HG03196 (cell line): ENCODE data around the gene GRK5.

ENCODE experiments used
- ATAC-seq: cut with Tn5 transposase; IDR thresholded peaks from one replicate; pipeline ENCODE4 v1.9.1; 2021; ENCODE audit not compliant: unreplicated experiment

Gene GRK5

DNA sequence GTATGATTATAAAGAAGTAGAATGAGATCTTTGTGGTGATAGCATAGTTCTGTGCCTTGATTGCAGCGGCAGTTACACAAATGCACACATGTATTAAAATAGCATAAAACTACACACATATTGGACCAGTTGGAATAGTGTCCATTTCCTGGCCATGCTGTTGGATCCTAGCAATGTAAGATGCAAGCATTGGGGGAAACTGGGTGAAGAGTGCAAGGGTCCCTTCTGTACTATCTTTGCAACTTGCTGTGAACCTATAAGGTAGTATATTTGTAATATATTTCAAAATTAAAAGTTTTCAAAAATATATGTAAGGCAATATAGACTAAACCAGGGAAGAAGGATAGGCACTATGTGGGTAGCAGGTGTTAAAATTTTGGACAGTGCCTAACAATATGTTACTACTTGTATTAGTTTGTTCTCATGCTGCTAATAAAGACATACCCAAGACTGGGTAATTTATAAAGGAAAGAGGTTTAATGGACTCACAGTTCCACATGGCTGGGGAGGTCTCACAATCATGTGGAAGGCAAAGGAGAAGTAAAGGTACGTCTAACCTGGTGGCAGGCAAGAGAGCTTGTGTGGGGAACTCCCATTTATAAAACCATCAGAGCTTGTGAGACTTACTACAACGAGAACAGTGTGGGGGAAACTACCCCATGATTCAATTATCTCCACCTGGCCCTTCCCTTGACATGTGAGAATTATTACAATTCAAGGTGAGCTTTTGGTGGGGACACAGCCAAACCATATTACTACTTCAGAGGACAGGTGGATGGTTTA, 263.7 kb downstream of the GRK5 start:
- no peak for ATAC-seq

DNA sequence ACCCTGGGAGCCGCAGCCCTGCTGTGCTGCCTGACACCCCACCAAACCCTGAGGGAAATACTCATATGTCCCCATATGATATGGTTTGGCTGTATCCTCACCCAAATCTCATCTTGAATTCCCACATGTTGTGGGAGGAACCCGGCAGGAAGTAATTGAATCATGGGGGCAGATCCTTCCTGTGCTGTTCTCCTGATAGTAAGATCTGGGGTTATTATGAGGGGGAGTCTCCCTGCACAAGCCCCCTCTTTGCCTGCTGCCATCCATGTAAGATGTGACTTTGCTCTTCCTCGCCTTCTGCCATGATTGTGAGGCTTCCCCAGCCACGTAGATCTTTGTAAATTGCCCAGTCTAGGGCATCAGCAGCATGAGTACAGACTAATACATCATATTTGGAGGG, 266.4 kb downstream of the GRK5 start:
- no peak for ATAC-seq

DNA sequence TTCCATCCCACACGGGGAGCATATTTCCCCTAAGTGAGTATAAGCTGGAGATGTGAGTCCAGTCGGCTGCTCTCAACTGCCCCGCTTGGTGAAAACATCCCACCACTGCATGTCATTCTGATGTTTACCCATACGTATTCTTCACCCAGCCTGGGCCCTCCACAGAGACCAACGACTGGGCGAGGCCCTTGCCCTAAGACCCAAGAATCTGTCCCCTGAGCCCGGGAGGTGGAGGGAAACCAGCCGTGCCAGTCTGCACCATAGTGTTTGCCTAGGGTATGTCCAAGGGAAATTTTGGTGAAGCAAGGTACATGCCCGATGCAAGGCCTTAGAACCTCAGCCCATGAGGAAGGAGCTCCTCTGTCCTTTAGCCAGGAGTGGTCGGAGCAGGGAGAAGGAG, 267.2 kb downstream of the GRK5 start:
- ATAC-seq, result no peak

DNA sequence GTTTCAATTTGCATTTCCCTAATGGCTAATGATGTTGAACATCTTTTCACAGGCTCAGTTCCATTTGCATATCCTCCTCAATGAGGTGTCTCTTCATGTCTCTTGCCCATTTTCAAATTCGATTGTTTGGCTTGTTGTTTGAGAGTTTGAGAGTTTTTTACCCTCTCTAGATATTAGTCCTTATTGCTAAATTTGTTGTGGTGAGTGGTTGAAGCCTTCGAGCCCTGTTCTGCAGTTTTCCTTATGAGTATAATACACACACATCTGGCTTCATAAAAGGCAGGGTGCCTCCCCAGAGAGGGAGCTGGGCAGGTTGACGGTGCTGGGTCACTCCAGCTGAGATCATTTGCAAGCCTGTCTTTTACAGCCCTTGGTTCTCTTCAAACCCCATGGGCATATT, 270.1 kb downstream of the GRK5 start:
- peak; percentile 52 for ATAC-seq

DNA sequence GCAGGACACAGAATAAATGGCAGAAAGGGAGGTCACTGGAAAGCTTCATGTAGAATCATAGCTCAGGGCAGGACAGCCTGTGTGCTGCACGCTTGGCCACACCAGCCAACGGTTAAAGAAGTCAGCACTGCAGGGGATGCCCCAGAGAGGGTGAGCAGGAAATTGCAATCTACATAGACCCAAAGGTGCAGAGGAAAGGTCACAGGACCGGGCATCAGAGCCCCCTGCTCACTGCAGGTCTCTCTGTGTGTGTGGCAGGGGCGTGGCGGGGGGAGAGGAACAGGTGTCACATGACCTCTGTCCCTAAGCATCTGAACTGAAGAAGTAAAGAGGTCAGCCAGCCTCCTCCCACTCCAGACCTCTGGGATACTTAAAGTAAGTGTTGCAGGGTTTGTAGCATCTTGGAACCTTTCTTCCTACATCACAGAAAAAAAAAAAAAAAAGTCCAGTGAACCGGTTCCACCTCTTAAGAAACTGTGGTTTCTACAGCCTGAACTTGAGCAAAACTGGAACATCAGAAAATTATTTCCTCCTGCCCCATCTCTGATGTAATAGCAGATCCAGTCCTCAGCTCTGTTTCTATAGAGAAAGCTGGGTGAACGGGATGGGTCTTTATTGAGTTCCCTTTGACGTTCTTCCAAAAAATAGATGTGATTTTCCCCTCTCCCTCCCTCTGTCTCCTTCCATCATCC, 270.9 kb downstream of the GRK5 start:
- peak; percentile 83 for ATAC-seq

DNA sequence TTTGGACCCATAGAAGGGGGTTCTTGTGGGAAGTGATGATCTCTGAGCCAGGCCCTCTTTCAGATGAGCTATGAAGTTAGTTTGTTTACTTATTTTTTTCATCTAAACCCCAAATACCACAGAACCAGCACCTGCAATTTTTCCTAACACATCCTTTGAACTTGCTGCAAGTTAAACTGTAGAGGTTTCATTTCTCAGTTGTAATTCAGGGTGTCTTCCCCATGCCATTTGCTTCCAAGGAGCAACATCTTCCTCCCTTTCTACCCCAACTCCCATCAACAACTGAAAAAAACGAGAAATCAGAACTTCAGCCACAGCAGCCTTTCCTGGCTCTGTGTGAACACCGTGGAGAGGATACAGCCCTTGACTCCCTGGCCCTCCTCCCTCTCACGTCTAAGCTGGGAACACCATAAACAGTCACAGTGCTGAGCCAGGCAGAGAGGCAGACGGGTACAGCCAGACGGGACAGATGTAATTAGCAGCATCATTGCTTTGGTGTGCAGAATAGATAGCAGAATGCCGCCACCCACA, 271.5 kb downstream of the GRK5 start:
- ATAC-seq, result no peak

DNA sequence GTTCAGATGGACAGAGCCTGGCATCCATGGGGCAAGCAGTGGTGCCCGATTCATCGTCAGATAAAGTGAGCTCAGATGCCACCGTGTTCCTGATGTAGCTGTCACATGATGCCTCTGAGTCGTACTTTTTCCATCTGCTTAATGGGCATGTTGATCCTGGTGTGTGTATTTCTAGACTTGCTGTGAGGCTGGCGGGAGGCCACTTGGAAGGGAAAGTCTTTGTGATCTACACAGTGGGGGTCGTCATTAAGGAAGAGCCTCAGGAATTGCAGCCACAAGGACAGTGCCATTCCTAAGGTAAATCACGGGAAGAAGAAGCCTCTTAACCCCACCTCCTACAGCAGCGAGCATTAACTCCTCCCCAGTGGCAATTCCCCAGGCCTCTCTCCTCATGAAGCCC, 272.2 kb downstream of the GRK5 start:
- ATAC-seq, result no peak

DNA sequence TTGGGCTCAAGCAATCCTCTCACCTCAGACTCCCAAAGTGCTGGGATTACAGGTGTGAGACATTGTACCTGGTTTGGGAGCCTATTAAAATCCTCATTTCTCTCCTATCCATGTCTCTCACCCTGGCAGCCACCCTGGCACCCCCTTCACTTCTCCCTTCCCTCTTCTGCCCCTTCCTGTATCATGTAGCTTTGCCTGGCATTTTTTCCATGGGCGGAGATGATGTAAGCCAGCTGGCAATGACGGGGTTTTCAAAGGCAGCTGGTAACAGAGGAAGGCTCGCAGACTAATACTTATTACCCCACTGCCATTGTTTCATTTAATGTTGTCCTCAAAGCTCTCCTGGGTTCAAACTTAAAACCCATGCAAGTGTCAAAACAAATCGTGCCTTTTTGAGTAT, 273.3 kb downstream of the GRK5 start:
- no peak for ATAC-seq

DNA sequence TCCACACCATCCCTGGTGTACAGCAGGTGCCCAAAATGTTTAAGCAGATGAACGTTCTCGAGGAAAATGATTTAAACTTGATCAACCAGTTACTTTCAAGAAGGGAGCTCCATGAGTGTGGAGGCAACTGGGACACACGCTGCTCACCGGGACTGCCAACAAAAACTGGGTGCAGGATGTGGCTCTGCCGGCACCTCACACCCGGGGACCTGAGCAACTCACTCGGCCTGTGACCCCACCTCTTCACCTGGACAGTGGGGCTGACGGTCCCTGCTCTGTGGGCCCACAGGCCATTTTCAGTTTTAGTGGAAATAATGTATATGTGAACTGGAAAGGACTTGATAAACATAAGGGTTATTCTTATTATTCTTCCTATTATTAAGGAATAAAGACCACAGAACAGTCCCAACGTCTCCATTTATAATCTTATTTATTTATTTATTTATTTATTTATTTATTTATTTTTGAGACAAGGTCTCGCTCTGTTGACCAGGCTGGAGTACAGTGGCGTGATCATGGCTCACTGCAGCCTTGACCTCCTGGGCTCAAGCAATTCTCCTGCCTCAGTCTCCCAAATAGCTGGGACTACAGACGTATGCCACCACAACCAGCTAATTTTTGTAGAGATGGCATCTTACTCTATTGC, 274.5 kb downstream of the GRK5 start:
- ATAC-seq, result no peak

DNA sequence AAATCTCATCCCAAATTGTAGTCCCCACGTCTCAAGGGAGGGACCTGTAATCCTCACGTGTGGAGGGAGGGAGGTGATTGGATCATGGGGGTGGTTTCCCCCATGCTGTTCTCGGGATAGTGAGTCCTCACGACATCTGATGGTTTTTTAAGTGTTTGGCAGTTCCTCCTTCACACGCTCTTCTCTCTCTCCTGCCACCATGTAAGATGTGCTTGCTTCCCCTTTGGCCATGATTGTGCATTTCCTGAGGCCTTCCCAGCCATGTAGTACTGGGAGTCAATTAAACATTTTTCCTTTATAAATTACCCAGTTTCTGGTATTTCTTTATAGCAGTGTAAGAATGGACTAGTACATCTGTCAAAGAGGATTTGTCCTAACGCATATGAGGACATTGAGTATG, 275.6 kb downstream of the GRK5 start:
- ATAC-seq, result no peak

DNA sequence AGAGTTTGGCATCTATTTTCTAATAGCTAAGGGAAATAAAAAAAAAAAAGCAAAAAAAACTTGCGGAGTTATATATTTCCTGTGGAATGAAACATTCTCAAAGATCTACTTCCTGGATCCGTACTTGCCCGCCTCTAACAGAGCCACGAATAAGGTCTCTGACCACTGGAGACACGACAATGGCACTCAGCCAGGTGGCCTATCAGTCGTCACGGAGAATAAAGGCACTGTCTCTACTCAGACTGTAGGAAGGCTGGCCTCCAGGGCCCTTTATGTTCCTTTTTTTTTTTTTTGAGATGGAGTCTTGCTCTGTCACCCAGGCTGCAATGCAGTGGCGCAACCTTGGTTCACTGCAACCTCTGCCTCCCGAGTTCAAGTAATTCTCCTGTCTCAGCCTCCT, 276.5 kb downstream of the GRK5 start:
- no peak for ATAC-seq

DNA sequence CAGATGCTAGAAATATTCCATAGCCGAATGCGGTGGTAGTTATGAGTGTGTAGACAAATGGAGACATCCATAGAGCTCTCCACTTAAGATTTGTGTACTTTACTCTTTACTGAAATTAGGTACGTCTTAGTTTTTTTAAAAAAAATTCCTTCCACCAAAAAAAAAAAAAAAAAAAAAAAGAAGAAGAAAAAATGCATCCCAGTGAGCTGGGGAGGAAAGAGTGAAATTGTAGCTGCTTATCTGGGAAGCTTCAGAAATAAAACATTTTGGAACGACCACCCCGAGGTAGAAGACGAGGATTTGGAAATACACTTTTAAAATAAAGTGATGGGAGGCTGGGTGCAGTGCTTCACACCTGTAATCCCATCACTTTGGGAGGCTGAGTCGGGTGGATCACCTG, 281.3 kb downstream of the GRK5 start:
- ATAC-seq, result no peak

DNA sequence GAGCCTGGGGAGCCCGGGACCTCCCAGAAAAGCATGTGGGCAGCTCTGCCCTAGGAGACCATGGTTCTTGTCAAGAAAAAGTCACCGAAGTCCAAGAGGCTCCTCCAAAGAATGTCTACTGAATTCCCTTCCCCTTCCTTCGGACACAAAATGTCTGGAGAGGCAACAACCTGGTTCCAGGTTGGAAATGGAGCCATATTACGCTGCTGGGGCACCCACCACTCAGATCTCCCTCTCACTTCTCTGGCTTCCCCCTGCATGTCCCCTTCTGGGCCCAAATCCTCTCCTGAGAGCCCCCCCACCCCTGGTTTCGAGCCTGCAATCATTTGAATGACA, 282.6 kb downstream of the GRK5 start:
- ATAC-seq, result no peak

DNA sequence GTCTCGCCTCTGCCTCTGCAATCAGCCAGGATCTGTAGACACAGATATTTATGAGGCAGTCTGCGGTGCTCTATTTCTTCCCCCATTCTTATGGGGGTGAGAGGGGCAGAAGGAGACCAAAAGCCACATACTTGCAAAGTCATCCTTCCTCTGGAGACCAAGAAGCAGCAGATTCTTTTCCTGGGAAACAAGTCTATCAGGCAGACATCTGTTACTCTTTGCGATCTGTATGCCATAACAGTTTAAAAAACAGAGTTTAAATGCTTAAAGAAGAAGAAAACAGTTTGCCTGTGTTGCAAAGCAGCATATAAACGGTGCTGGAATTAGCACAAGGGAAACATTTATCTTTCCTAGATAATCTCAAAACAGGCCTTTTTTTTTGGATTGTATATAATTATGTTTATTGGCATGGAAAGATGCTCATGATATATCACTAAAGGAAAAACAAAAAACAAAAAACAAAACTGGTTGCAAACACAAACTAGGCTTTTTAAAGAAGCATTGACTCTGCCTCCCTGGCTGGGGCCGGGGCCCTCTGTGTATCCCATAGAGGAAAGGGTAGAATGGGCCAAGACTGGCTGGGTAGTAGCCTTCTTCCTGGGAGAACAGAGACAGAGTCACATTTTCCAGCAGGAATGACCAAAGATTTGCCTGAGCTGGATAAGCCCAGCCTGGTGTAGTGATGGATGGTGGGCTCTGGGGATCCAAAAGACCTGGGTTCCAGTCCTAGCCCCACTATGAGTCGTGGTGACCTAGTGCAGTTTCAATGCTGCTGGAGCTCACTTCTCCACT, 284.8 kb downstream of the GRK5 start:
- no peak for ATAC-seq

DNA sequence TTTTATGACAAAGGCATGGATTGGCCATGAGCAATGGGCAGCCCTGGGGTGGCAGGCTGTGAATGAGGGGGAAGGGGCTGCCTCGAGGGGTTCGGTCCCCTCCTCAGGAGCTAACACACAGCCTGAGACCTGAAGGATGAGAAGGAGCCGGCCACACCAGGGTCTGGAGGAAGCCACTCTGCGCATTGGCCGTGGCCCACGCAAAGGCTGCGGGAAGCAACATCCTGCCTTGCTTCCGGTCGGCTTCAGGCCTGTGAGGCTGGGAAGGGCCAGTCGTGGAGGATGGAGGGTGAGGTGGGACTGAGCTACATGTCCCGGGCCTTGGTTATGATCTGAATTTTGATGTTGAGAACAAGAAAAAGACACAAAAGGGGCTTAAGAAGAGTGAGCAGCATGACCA, 285.8 kb downstream of the GRK5 start:
- ATAC-seq, result no peak

DNA sequence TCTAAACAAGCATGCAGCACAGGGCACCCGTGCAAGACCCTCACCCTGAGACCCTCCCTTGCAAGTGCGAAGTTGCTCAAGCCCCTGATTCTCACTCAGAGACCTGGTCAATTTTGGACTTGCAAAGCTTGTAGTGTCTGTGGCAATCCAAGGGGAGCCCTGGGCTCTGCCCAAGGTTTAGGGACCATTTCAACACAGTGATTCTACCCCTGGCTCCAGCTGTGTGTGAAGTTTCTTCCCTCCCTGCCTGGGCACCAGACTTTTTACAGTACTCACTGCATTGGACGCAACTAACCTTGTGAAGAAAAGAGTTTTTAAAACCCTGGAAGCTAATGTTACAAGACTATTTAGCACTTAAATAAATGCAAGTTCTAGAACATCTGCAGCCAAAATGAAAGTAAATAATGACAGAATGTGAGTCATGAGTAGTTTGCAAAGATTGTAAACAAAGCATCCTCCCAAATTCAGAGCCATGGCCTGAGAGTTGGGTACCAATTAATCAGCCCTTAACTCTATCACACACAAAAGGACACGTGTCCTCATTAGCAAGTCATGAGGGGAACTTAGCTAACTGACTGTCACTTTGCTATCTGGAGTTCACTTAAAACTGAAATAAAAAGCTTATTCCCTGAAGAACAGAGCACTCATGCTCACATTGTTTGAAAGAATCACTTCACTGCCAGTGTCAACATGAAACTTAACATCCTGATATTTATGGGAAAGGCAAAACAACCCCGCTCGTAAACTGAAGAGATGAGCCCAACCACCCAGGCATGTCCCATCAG, 287.1 kb downstream of the GRK5 start:
- no peak for ATAC-seq

DNA sequence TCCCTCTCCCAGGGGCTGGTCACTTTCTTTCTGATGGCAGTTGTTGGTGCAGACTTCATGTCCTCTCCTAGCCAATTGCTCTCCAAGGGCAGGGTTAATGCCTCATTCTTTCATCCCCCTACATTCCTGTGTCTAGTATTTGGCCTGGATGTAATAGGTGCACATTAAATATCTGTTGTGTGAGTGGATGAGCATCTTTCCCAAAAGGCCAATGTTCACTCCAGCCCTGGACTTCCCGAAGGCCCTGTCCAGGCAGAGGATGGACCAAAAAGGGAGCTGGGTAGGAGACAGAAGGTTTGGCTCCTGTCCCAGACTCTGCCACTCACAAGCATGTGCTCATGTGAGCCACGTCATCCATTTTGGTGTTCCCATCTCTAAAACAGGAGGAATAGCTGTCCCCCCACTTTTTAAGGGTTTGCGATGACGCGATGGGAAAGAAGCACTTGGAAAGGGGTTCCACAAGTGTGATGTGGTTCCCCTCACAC, 287.7 kb downstream of the GRK5 start:
- no peak for ATAC-seq

DNA sequence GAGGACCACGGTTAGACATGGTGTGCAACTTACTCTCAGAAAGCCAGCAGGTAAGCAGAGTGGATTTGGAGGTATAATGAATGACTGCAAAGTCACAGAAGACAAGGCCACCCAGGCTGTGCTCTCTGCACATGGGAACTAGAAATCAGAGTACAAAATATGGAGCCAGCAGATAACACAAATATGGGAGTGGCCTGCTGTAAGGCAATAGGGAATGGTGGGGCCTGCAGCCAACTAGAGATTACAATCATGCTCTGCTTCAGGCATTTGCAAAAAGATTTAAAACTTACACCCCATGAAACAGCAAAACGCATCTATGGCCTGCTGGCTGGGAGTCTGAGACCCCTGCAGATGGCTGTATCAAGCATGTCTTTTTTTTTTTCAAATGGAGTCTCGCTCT, 288.2 kb downstream of the GRK5 start:
- ATAC-seq, result no peak

DNA sequence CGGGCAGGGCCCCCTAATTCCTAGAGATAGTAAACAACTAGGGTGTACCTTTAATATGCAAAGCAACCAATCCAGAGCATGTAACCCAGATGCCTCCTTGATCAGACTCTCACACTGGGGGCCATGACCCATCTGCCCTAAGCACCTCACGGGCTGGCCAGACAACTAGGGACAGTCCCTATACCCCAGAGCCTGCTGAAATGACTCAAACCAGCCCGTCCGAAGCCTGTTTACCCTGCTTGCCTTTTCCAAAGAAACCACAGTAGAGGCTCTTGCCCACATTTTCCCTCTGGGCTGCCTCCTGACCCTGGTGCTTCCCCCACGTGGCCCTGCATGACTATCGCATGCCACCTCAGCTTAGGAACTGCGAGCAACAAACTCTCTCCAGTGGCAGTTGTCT, 288.9 kb downstream of the GRK5 start:
- ATAC-seq, result peak; percentile 83

DNA sequence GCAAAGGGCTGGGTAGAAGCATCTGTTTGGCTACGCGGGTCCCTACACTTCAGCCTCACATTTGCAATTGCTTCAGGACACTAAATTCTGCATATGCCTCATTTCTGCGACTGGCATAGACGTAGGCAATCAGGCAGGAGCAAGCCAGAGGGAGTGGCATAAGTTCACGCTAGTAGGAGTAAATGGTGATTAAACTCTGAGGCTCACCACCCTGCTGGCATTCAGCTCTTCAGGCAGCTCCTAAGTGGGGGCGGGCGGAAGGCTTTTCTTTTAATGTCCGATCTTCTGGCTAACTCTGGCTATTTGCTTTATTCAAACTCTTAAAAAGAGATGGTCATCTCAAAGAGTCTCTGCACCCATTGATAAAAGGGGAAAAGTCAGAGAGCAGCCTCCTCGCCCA, 289.9 kb downstream of the GRK5 start:
- ATAC-seq, result no peak
